COLO668 (cell line): ENCODE results near the gene PRND.
A peak's percentile ranks its signal among the peaks of the same experiment; 100 is the strongest.
"Not testable (repeated sequence)": the region's sequence is repeated elsewhere in the genome, so short reads cannot be mapped to it uniquely, and the experiment has no call there.

Source experiments
- DNase-seq: peaks from one replicate; lab custom pipeline; 2025; ENCODE audit not compliant: unreplicated experiment; lab: John Stamatoyannopoulos, UW

PRND gene

DNA sequence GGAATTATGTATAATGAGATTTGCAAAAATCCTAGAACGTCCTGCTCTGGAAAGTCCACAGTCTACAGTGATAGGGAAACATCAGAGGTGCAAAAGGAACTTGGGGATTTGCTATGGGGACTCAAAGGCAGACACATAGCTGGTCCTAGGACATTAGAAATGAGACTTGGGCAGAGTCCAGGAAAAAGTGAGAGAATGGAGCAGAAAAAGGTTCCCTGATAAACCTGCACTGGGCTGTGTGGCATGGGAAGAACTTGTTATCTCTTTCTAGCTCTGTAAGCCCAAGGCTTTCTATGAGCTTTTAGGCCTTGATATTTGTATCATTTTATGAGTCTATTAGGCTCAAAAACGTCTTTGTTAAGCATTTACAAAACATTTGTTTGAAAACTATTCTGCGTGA lies 15.2 kb downstream of the PRND start:
- no peak for DNase-seq

DNA sequence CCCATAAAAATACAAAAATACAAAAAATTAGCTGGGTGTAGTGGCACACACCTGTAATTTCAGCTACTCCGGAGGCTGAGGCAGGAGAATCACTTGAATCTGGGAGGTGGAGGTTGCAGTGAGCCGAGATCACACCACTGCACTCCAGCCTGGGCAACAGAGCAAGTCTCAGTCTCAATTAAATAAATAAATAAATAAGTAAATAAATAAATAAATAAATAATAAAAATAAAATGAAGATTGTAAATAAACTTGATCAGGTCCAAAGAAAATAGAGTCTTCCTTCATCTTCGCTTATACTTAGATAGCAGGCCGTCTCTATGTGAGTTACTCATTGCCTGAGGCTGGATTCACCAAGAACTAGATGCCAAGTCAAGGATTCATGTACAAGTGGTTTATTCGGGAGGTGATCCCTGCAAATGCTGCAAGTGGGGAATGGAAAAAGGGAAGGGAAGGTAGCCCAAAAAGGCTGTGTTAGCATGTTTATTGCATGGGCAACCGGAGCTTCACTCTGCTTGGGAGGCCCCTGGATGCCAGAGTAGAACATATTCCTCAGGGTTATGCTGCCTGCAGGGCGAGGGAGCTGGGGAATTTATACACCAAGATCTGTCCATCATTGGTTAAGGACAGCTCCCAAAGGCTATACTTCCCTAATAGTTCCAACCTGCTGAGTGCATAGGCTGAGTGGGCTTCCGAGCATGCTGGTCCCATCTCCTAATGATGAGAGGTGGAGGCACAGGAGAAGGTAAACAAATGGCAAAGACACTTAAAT lies 16.3 kb downstream of the PRND start:
- no peak for DNase-seq

DNA sequence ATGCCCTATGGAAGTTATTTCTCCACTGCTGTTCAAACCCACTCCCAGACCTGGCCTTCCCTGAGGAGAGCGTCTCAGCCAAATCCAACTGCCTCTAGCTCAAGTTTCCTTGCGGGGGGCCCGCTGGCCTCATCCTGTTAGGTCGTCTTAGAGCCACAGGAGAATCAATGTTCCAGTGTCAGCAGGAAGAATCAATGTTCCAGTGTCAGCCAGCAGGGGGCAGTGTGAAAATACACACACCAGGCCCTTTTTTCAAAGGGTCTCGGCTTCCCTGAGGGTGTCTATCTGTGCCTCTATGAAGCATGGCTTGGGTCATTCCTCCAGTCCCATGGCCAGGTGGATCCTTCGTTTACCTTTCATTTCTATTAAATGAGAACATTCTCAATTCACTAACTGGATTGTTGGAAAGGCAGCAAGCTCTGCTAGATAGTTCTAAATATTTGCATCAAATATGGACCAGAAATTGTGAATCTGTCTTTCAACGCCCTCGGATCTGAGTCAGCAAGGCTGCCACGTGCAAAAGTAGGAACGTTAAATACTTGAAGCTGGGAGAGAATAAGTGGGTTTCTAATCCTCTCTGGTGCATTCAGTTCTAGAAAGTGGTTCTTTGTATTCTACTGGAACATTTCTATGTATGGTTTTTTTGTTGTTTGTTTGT lies 19.2 kb downstream of the PRND start:
- peak; percentile 46 for DNase-seq

DNA sequence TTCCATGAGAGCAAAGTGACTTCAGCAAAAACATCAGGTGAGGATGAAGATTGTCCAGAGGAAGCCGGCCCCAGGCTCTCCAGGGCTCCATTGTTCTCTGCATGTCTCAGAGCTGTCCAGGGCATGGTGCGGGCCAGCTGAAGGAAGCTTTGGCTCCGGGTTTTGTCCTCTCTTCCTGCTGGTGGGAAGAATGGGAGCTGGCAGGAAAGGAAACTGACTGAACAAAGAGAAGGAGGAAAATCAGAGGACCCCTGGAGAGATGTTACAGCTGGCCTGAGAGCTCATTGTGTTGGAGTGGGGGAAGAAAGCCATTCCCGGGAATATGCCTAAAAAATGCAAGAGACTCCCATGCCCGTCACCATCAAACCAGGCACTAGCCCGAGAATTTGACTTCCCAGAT lies 27.1 kb downstream of the PRND start:
- DNase-seq = no peak

DNA sequence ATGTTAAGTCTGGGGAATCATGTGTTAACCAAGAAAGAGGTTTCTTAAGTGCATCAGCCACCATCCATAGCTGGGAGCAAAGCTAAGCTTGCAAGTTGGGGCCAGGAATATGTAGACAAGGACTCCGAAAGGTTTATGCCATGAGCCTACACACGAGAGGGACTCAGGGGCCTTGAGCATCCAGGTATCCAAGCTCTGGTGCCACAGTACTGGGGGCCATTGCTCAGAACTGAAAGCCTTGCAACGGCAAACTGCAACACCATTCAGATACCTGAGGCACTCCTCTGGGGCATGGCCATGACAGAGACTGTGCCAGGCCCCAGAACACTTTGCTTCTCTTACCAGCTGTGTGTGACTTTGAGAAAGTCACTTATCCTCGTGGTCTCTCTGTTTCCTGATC lies 27.6 kb downstream of the PRND start:
- DNase-seq = no peak

DNA sequence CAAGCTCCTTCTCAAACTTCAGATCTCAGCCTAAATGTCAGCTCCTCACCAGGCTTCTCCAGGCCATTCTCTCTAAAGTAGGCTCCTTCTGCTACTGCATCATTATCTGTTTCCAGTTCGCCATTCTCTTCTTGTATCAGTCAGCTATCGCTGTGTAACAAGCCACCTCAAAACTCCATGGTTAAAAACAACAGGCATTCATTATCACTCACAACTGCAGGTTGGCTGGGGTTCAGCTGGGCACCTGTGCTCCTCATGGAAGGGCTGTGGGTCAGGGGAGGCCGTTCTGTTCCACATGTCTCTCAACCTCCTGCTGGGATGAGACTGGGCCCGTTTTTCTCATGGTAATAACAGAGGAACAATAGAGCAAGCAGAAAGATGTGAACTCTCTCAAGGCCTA lies 28.7 kb downstream of the PRND start:
- no peak for DNase-seq

DNA sequence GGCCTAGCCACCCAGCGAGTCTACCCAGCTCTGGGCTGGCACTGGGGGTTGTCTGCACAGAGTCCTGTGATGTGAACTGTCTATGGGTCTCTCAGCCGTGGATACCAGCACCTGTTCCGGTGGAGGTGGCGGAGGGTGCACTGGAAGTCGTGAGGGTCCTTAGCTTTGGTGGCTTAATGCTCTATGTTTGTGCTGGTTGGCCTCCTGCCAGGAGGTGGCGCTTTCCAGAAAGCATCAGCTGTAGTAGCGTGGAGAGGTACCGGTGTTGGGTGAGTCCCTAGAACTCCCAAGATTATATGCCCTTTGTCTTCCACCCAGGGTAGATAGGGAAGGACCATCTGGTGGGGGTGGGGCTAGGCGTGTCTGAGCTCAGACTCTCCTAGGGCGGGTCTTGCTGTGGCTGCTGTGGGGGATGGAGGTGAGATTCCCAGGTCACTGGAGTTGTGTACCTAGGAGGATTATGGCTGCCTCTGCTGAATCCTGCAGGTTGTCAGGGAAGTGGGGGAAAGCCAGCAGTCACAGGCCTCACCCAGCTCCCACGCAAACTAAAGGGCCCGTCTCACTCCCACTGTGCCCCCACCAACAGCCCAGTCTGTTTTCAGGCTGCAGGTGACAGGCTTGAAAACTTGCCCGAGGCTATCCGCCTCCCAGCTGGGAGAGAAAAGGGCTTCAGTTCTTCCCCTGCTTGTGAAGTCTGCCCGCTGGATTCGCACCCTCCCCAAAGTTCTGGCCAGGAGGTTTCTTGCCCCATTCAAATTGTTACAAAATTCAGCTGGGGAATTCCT lies 37.6 kb downstream of the PRND start:
- DNase-seq = not testable (repeated sequence)

DNA sequence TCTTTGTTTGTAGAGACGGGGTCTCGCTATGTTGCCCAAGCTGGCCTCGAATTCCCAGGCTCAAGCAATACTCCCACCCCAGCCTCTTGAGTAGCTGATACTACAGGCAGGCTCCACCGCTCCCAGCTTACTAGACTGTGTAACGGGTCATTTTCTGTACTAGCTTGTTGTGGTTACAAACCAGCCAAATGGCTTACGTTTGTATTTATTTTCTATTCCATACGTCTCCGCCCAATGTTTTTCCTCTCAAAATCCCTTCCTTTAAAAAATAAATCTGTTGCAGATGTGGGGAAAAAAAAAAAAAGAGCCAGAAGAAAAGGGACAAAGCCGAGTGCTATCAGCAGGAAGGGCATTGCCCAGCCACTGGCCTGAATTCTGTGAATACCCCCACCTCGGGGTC lies 41.6 kb downstream of the PRND start:
- no peak for DNase-seq

DNA sequence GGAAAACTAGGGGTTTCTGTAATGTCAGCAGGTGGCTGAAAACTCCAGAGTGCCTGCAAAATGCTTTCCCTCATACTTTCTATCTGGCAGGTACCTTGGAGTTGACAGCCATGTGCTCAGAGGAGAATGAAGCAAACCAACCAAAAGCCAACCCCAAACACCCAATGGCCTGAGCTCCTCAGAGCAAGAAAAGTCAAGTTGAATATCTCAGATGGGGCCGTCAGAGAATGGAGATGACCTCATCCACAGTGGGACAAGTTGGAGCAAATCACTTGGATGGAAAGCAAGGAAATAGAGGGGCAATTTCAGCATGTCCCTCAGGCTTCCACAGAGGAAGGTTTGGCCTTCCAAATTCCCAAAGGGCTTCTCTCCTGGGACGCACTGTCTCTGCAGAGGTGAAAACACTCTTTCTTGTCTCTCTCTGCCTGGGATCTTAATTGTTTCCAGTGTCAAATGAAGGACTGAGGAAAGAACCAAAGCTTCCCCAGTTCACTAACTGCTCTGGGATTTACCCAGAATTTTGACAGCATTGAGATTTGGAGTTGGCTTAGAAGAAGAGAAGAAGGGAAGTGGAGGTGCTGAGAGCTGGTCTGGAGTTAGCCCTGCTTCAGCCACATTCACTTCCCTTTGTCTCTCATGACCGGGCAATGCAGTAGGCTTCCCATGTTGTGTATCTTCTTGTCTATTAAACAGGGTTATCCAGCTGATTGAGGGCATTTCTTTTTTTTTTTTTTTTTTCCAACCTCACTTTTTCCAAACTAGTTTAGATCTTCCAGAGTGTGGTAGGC lies 42.2 kb downstream of the PRND start:
- DNase-seq = no peak

DNA sequence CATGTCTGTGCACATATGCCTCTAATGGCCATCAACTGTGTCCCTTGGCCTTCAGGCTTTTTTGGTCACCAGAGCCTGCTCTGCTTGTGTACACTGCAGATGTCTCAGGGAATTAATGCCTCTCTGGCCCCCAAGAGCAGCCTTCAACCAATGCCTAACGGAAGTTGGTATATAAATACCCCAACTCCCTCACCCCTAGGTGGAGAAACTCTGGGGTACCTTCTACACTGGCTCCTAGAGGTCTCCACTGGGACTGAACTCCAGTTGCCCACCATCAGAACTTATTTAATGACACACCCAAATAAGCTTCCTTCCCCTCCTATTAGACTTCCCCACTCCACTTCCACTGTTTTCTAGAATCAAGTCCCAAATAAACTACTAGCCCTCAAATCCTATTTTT lies 43.1 kb downstream of the PRND start:
- DNase-seq = no peak

DNA sequence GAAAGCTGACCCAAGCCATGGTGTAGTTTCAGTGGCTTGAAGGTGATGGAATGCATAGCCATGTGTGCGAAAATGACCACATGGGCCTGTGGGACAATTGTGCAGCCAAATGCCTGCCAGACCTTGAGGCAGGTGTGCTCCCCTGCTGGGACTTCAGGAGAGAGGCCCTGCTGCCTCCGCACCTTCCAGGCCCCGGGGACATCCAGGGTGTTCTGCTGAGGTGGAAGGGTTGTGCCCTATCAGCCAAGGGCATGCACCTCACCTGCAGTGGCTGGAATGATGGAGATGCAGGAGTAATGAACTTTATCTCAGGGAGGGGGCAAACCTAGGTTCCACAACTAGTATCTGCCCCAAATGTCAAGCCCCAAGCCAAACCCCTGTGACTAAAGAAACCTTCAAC lies 44.0 kb downstream of the PRND start:
- no peak for DNase-seq

DNA sequence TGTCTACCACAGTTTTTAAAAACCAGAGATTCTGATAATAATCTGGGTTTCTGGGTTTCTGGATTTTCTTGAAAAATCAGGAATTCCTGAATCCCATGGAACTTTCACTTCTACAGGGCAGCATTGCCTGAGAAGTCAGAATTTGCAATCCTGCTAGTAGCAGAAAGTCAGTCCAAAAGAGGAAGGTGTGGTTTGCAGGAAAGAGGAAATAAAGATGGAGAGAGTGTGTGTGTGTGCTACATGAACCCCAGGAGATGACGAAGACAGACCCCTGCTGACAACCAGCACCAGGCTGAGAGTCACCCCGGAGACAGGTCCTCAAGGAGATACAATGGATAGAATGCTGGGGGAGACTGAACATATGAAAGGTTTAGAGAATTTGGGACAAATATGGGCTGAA lies 44.9 kb downstream of the PRND start:
- no peak for DNase-seq

DNA sequence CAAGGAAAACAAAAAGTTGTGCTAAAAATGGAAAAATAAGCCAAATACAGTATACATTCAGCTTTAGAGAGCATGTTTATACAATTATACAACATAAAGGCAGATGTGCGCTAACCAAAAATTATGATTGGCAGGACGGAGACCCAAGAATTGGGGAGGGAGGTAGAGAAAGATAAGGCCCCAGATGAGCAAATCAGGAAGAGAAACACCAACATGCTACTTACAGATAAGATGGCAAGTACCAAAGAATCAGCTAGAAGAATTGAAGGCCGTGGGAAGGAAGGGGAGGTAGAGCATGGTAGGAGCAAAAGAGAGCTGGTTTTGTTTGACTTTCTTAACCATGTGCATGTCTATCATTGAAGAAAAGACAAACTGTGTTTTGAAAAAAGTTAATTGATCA lies 45.4 kb downstream of the PRND start:
- DNase-seq = no peak

DNA sequence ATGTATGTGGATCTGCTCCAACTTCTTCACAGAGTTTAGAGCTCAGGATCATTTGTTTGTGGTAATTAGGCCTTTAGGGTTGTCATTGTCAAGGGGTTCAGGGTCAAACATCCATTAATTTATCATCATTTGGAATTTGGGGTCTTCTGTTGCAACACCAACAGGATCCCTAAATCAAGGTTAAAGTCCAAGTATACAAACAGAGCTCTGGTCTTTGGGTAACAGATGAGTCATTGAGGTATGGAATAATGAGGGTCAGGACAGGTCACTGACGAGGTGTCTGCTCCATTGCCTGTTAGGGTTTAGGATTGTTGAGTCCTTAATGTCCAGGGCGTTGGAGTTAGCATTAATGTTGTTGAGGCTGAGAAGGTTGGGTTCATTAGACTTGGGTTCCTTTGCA lies 47.6 kb downstream of the PRND start:
- DNase-seq = no peak

DNA sequence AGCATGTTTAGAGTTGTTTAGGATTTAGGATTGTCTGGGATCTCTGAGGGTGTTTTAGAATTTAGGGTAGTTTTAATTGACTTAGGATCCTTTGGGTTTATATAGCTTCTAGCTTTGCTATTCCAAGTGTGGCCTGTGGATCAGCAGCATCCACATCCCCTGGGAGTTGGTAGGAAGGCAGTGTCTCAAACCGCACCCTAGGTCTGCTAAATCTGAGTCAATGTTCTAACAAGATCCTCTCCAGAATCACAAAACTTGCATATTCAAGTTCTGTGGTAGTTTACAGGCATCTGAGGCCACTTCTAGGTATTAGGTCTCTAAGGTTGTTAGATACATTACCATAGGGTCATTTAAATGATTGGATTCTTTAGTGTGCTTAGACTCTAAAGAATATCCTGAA lies 48.3 kb downstream of the PRND start:
- DNase-seq = no peak

DNA sequence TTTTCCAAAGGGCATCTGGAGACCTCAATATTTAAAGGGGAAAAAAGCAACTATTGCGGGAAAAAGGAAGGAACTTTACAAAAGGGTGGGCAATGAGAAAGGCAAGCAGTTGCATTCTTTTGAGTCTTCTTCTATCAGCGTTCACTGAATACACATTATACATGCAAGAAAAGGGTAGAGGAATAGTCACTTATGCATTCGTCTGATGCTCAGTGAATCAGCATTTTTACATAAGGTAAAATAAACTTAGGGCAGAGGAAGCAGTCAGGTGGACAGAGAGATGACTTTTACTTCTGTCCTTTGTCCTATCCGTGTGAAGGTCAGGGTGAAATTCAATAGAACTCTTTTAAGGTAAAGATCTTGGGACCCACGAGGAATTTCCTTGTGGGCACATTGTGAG lies 49.3 kb downstream of the PRND start:
- DNase-seq = no peak

DNA sequence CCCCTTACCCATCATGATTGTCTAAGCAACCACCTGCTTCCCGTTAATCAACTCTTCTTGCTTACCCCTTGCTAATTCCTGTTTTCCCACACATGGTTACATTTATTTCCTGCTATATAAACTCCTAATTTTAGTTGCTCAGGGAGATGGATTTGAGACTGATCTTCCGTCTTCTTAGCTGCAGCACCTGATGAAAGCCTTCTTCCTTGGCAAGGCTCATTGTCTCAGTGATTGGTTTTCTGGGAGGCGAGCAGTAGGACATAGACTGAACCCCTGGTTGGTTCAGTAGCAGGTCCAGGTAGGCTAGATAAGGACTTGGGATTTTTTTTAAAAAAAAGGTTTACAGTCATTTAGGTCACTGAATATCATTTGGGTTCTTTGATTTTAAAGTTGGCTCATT lies 50.4 kb downstream of the PRND start:
- no peak for DNase-seq

DNA sequence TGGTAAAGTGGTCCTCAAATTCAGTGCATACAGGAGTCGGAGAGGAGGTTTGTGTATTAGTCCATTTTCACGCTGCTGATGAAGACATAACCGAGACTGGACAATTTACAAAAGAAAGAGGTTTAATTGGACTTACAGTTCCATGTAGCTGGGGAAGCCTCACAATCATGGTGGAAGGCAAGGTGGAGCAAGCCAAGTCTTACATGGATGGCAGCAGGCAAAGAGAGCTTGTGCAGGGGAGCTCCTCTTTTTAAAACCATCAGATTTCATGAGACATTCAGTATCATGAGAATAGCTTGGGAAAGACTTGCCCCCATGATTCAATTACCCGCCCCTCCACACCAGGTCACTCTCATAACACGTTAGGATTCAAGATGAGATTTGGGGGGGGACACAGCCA lies 51.3 kb downstream of the PRND start:
- DNase-seq = not testable (repeated sequence)

DNA sequence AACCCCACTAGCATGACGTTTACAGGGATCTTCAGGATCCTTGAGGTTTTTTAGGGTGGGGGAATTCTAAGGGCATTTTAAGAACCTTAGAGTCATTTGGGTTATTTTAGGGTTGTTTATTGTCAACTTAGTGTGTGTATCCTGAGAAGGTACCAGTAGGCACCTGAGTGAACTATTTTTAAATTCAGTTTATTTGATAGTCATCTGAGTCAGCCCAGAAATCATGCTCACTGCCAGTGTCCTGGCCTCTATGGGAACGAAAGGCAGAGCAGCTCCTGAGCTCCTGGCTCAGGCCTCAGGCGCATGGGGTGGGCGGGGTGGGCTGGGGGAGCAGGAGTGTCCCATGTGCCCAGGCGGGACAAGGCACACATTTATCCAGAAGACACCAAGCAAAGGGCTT lies 52.0 kb downstream of the PRND start:
- no peak for DNase-seq

DNA sequence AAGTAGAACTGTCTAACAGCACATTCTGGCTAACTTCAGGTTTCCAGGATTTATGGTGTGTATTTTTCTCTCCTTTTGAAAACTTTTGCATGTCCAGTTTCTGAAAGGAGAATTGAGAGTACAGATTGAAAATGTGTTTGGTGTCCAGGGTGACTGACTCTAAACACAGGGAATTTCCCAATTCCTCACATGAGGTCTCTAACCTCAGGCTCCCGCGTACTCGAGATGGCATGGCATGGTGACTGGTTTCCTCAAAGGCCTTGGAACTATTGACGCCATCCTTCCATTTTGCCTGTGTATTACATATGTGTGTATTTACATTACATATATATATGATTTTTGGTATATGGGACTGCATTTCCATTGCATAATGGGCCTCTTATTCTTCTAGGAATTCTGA lies 52.5 kb downstream of the PRND start:
- no peak for DNase-seq

DNA sequence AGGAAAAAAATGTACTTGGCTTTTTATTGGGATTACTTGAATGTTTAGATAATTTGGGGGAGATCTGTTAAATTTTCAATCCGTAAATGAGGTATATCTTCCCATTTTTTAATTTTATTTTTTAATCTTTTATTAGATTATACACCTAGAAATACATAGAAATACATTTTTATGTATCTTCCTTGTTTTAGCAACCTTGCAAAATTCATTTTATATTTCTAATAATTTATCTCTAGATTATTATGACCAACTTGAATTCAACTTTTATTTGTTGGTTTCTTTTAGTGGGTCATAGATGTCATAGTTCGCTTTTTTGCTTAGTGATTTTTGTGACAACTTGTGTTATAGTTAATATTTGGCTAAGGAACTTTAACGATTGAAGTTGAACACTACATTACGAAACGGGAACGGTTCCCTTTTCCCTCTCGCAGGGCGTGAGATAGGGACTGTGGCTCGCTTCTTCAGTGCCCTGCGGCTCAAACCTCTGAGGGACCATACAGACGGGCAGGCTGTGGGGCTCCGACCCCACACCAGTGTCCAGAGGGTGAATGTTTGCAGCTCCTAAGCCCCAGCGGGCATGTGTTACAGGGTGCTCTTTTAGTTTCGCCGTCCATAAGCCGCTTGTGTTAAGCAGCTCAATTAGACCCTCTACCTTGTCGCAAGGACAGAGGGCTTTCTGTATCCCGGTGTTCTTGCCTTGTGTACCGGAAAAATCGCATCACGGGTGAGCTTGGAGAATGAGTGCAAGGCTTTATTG lies 53.8 kb downstream of the PRND start:
- DNase-seq = no peak
